Measurements from ENCODE around the gene MPLKIP.
"Not testable (repeated sequence)": the region's sequence is repeated elsewhere in the genome, so short reads cannot be mapped to it uniquely, and the experiment has no call there.

Gene MPLKIP

DNA sequence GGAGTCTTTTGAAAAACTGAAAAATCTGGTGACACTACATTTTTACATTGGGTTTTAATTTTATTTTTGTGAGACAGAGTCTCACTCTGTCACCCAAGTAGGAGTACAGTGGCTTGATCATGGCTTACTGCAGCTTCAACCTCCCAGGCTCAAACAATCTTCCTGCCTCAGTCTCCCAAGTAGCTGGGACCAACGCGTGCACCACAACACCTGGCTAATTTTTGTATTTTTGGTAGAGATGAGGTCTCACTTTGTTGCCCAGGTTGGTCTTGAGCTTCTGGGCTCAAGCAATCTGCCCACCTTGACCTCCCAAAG is 11.5 kb downstream of the MPLKIP start:
- DNase-seq, result no peak

DNA sequence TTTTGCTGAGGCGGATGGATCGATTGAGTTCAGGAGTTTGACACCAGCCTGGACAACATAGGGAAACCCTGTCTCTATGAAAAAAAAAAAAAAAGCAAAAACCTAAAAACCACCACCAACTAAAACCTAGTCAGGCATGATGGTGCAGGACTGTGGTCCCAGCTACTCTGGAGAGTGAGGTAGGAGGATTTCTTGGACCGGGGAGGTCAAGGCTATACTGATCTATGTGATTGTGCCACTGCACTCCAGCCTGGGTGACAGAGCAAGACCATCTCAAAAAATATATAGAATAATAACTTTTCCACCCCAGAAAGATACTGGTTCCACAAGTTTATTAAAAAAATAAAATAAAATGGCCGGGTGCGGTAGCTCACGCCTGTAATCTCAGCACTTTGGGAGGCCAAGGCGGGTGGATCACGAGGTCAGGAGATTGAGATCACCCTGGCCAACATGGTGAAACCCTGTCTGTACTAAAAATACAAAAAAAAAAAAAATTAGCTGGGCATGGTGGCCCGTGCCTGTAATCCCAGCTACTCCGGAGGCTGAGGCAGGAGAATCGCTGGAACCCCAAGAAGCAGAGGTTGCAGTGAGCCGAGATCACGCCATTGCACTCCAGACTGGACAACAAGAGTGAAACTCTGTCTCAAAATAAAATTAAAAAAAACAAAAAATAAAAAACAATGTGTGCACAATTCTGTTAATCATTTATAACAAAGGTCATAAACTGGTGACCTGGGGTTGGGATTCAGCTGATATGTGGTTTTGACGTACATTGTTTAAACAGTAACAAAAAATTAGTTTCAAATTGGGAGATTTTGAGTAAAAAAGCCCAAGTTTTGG is 12.1 kb downstream of the MPLKIP start:
- not testable (repeated sequence) for DNase-seq

DNA sequence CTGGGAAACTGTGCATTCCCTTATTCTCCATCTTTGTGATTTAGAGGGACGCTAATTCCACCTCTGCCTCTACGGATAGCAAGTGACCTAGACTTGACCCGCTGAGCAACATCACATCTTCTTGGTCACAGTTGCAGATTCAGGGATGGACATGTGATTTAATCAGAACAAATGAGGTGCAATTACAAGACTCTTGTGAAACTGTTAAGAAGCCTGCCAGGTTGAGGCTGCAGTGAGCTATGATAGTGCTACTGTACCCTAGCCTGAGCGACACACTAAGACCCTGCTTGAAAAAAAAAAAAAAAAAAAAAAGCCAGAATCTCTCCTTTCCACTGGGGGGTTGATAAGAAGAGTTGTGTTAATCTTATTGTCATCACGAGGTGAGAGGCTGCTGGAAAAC is 14.4 kb downstream of the MPLKIP start:
- no peak for DNase-seq

DNA sequence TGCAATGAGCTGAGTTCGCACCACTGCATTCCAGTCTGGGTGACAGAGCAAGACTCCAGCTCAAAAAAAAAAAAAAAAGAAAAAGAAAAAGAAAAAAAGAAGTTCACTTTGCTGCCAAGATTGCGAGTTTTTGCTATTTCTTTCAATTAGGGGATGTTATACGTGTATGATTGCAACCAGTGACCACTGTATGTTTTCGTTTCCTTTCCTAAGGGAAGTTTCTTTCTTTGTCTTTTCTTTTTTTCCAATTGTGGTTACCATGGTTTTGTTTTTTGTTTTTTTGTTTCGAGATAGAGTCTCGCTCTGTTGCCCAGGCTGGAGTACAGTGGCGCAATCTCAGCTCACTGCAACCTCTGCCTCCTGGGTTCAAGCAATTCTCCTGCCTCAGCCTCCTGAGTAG is 16.2 kb downstream of the MPLKIP start:
- not testable (repeated sequence) for DNase-seq

DNA sequence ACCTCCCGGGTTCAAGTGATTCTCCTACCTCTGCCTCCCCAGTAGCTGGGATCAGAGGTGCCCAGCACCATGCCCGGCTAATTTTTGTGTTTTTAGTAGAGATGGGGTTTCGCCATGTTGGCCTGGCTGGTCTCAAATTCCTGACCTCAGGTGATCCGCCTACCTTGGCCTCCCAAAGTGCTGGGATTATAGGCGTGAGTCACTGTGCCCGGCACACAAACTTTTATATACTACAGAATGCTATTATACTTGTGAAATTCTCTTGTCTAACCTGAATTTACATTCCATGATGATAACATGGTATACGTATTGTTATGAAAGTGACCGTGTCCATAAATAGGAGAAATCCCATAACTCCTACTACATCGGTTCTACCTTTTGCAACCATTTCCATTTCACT is 17.2 kb downstream of the MPLKIP start:
- DNase-seq, result not testable (repeated sequence)

DNA sequence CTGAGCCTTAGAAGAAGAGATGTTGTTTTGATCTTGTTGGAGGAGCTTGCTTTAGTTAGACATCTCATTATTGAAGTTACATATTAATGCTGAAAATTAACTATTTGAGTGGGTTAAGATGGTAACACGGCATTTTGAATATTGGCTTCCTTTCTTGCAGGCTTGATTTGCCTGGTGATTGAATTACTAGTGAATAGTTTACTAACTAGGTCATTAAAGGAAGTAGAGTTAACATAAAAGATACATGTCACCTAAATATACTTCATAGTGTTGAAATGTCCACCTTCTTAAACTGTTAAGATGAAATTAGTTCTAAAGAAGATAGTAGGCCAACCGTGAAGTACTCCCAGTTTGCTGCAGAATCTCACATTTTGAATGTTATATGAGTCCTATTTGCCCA is 18.5 kb downstream of the MPLKIP start:
- DNase-seq, result no peak

GRCh38 chr7:40105879-40106473 is 28.4 kb downstream of the MPLKIP start:
- DNase-seq, result no peak

- DNase-seq, result no peak
These were observed 31.5 kb downstream of the MPLKIP start for GRCh38 chr7:40102897-40103296.

GRCh38 chr7:40101201-40101600 is 33.2 kb downstream of the MPLKIP start:
- no peak for DNase-seq

DNA sequence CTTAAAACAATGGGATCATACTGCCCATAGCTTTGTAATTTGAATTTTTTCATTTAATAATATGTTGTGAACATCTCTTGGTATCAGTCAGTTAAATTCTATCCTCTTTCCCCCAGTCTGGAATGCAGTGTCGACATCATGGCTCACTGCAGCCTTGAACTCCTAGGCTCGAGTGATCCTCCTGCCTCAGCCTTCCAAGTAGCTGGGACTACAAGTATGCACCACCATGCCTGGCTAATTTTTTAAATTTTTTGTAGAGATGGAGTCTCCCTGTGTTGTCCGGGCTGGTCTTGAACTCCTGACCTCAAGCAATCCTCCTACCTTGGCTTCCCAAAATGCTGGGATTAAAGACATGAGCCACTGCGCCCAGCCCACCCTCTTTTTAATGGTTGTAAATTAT is 34.6 kb downstream of the MPLKIP start:
- no peak for DNase-seq

GRCh38 chr7:40098810-40099209 is 35.6 kb downstream of the MPLKIP start:
- no peak for DNase-seq

- no peak for DNase-seq
These were observed 36.7 kb downstream of the MPLKIP start for GRCh38 chr7:40097728-40098127.

- DNase-seq, result no peak
These were observed 38.6 kb downstream of the MPLKIP start for GRCh38 chr7:40095695-40096327.

DNA sequence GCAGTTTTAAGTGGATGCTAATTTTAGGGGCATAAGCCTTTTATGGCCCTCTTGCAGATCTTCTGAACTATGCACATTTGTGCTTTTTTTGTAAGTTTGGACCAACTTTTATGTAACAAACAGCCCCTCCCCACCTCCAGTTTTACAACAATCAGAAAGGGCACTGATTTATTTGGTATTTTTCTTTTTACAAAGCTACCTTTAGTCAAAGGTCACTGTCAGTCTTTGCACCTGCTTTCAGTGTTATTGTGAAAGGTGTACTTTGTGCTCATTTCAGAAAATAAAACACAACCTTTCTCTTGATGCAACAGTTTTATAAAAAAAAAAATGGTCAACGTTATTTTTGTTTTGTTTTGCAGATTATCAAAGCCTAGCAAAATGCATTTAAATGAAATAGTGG is 39.2 kb downstream of the MPLKIP start:
- DNase-seq, result no peak

- no peak for DNase-seq
These were observed 40.6 kb downstream of the MPLKIP start for GRCh38 chr7:40093631-40094350.

- DNase-seq, result no peak
These were observed 42.2 kb downstream of the MPLKIP start for GRCh38 chr7:40092182-40092581.

GRCh38 chr7:40077849-40078248 is 56.6 kb downstream of the MPLKIP start:
- DNase-seq, result no peak
